ENCODE data around the gene ADAM22. TPM values are rescaled to one million over a fixed set of nuclear protein-coding genes. Genes with fewer than 3 reads are reported as not detected.

Gene ADAM22
- total RNA-seq, 3 donors from 2014 or later: 1.1 to 1.8 (median 1.2) TPM

DNA sequence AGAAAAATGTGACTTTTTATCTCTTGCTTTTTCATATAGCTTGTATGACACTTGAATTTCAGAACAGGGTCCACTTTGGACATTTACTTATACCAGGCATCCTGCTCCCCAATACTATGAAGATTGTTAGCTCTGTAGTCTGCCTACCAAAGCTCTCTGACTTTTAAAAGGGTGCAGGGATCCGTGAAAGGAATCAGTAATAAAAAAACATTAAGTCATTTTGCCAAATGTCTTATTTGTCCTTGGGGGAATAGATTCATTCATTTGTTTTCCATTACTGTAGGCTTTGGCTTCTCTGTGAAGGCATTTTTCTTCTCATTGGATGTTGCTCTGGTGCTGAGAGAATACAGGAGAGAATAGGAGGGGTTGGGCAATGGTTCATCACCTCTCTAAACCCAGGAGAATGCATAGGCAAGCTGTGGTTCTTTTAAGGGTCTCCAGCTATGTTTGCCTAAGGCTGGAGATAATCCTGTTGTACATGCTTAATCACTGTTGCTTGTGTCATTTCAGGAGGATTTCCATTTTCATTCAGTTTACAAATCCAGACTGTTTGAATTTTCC lies 182.3 kb downstream of the ADAM22 start:
- H3K36me3 Mint-ChIP-seq (ENCODE audit: insufficient read depth): no peaks in the 10 kb centered on the region
- ATAC-seq: no peak
- H3K4me3 Mint-ChIP-seq: no peak overlapping the region
- no peaks in the 10 kb centered on the region for H3K27me3 Mint-ChIP-seq (ENCODE audit: low read depth)
- no peak for DNase-seq
- H3K9me3 Mint-ChIP-seq: no peaks in the 10 kb centered on the region
- no peaks in the 10 kb centered on the region for H3K4me1 Mint-ChIP-seq (ENCODE audit: low read depth)

DNA sequence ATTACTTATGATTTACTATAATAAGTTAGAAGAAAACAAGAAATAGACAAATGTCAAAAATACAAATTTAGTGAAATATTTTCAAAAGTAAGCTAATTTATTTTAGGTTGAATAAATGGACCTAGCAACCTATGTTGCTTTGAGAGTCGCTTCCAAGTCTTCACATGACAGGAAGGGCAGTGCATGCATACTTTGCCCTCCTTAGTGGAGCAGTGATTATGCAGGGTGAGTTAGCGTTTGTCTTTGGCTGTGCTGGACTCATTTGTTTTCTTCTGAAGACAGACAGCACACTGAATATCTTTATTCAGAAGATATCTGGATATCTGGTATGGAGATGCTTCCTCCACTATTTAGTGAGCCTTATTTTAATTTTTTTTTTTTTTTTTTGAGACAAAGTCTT lies 183.3 kb downstream of the ADAM22 start:
- no peaks in the 10 kb centered on the region for H3K4me1 Mint-ChIP-seq (ENCODE audit: low read depth)
- no peak for DNase-seq
- H3K27me3 Mint-ChIP-seq (ENCODE audit: low read depth): no peaks in the 10 kb centered on the region
- H3K4me3 Mint-ChIP-seq: no peak overlapping the region
- no peak for ATAC-seq
- H3K9me3 Mint-ChIP-seq: no peaks in the 10 kb centered on the region
- H3K36me3 Mint-ChIP-seq (ENCODE audit: insufficient read depth): no peaks in the 10 kb centered on the region

DNA sequence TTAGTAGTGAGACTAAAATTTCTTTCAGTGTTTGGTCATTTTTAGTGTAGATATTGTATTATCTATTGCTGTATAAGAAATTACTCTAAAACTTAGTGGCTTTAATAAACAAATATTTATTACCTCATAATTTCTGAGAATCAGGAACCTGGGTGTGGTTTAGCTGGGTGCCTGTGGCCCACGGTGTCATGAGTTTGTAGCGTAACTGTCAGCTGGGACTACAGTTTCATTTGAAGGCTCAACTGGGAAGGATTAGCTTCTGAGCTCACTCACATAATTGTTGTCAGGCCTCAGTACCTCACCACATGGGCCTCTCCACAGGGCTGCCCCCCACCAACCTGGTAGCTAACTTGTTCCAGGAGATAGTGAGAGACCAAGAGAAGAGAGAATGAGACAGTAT lies 187.3 kb downstream of the ADAM22 start:
- ATAC-seq: no peak

DNA sequence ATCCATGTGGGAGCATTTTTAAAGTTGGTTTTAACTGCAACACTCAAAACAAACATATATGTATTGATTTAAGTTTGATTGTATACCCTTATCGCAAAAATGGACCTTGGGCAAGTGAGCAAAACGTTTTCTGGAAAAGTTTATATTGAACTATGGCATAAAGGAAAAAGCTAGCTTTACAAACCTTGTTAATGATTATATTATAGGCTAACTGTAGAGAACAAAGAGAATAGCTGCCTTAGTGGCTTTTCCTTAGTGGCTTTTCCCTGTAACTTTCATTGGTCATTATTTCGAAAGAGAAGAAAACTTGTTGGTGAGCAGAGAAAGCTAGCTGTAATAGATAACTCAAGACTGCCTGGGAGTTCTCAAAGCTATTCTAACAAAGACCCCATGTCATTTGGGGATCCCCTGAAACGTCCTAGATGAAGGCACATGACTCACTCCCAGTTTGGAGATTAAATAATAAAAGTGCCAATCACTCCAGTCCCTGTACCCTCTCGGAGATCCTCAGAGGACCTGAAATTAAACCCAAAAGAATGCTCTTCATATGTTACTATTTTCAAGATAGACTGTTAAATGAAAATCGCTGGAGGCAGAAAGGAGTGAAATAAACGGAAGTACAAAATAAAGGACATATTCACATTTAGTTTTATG lies 193.7 kb downstream of the ADAM22 start:
- Mint-ChIP-seq H3K9me3 (no peaks in the 10 kb centered on the region), H3K27me3 (ENCODE audit: low read depth) (no peaks in the 10 kb centered on the region), H3K4me1 (ENCODE audit: low read depth) (no peaks in the 10 kb centered on the region), H3K4me3 (no peak overlapping the region), H3K36me3 (ENCODE audit: insufficient read depth) (no peaks in the 10 kb centered on the region)
- no peak for DNase-seq
- ATAC-seq: no peak

More for the DNA sequence above, 187.3 kb downstream of the ADAM22 start:
- Mint-ChIP-seq H3K36me3 (ENCODE audit: insufficient read depth) (no peaks in the 10 kb centered on the region), H3K4me1 (ENCODE audit: low read depth) (no peaks in the 10 kb centered on the region), H3K4me3 (no peak overlapping the region), H3K9me3 (no peaks in the 10 kb centered on the region), H3K27me3 (ENCODE audit: low read depth) (no peaks in the 10 kb centered on the region)
- DNase-seq: no peak

DNA sequence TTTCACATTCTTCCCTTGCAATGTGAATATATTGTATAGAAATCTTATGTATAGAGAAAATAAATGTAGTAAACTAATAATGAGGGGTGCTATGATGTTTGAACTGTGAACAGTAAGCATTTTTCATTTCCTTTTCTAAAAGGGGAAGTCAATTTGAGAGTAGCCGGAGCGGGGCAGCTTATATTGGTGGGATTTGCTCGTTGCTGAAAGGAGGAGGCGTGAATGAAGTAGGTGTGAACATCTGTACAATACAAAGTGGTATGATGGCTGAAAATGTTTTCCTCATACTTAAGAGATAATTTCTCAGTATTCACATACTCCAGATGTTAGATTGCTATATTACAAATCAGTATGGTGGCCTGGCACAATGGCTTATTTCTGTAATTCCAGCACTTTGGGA lies 198.7 kb downstream of the ADAM22 start:
- no peak for ATAC-seq
- H3K9me3 Mint-ChIP-seq: no peaks in the 10 kb centered on the region
- DNase-seq: no peak
- no peak overlapping the region for H3K4me3 Mint-ChIP-seq
- H3K4me1 Mint-ChIP-seq (ENCODE audit: low read depth): no peaks in the 10 kb centered on the region
- H3K27me3 Mint-ChIP-seq (ENCODE audit: low read depth): no peaks in the 10 kb centered on the region
- H3K36me3 Mint-ChIP-seq (ENCODE audit: insufficient read depth): no peaks in the 10 kb centered on the region

DNA sequence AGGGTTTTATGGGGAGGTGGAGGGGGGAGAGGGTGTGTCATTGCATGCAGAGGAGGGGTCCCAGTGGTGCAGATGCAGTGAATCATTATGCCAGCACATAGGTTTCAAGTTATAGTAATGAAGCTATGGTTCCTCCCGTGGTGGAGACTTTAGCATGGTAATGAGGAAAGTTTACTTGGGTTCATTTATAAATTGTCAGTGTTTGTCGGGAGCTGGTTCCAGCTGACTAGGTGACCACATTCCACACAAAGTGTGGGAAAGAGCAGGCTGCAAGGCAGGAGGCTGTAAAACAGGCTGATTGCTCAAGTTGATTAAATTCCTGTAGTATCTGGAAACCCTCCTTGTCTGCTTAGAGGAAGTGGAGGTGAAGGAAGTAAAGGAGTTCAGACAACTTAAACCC lies 206.9 kb downstream of the ADAM22 start:
- Mint-ChIP-seq H3K27me3 (ENCODE audit: low read depth) (no peaks in the 10 kb centered on the region), H3K36me3 (ENCODE audit: insufficient read depth) (peaks cover 2% of the 10 kb centered on the region), H3K4me1 (ENCODE audit: low read depth) (no peaks in the 10 kb centered on the region), H3K9me3 (no peaks in the 10 kb centered on the region), H3K4me3 (no peak overlapping the region)
- DNase-seq (no peak), ATAC-seq (no peak)

DNA sequence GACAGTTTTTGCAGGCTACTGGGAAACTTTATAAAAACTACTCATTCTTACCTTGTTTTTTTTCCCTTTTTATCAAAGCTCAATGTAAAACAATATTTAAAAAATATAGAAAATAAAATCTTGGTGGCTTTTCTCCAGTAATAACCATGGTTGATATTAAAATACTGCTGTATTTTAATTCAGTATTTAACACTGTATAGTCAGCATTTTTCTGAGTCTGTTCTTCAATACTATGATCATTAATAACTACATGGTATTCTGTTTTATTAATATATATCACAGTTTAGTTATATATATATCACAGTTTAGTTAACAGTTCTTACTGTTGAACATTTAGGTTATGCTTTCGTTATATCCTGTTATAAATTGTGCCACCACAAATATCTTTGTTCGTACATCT lies 207.4 kb downstream of the ADAM22 start:
- Mint-ChIP-seq H3K36me3 (ENCODE audit: insufficient read depth) (peaks cover 2% of the 10 kb centered on the region), H3K27me3 (ENCODE audit: low read depth) (no peaks in the 10 kb centered on the region), H3K4me3 (no peak overlapping the region)

DNA sequence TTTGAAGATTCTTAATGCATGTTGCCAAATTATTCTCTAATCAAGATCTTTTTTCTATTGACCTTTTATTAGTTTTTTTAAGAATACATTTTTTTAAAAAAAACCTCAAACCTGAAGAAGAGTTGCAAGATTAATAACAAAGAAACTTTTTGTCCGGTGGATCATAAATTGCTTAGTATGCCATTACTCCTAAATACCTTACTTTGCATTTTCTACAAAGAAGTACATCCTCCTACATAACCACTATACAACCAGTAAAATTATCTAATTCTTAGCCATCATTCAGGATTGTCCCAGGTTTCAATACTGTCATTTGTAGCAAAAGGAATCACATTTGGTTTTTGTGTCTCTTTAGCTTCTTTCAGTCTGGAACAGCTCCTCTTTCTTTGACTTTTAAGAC lies 207.9 kb downstream of the ADAM22 start:
- DNase-seq (no peak), ATAC-seq (no peak)
- H3K4me1 Mint-ChIP-seq (ENCODE audit: low read depth): no peaks in the 10 kb centered on the region
- no peaks in the 10 kb centered on the region for H3K9me3 Mint-ChIP-seq
- no peak overlapping the region for H3K4me3 Mint-ChIP-seq
- peaks cover 2% of the 10 kb centered on the region for H3K36me3 Mint-ChIP-seq (ENCODE audit: insufficient read depth)
- no peaks in the 10 kb centered on the region for H3K27me3 Mint-ChIP-seq (ENCODE audit: low read depth)

More for the DNA sequence above, 207.4 kb downstream of the ADAM22 start:
- H3K4me1 Mint-ChIP-seq (ENCODE audit: low read depth): no peaks in the 10 kb centered on the region
- no peaks in the 10 kb centered on the region for H3K9me3 Mint-ChIP-seq
- DNase-seq (no peak), ATAC-seq (no peak)

DNA sequence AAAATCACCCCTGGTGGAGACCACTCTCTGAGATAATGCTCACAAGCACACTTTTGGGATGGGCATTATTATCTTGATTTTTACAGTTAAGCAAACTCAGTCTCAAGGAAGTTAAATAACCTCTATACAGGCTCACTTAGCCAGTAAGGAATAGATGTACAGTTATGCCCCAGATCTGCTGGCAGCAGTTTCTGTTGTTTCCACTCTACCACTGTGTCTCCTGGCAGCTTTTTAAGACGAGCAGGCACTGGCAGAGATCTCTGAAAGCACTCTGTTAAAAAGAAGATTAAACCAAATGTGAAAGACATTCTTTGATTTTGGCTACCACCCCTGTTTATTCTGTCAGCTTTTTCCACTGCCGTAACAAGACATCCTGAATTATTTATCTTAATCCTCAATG lies 212.6 kb downstream of the ADAM22 start:
- H3K4me1 Mint-ChIP-seq (ENCODE audit: low read depth): no peaks in the 10 kb centered on the region
- peaks cover 10% of the 10 kb centered on the region for H3K36me3 Mint-ChIP-seq (ENCODE audit: insufficient read depth)
- no peaks in the 10 kb centered on the region for H3K27me3 Mint-ChIP-seq (ENCODE audit: low read depth)
- ATAC-seq: no peak
- DNase-seq: no peak
- no peaks in the 10 kb centered on the region for H3K9me3 Mint-ChIP-seq
- no peak overlapping the region for H3K4me3 Mint-ChIP-seq

DNA sequence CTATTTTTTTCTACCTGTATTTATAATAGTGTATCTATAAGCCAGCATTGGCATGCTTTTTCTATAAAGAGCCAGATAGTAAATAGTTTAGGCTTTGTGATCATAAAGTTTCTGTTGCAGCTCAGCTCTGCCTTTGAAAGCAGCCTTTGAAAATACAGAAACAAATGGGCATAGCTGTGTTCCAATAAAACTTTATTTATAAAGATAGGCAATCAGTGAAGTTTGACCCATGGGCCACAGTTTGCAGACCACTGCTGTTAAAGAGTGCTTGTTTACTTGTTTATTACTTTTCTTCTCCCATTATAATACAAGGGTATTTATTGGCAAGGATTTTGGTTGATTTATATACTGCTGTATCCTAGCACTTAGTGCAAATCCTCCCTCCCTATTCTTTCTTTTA lies 213.3 kb downstream of the ADAM22 start:
- ATAC-seq: no peak
- no peaks in the 10 kb centered on the region for H3K4me1 Mint-ChIP-seq (ENCODE audit: low read depth)
- no peaks in the 10 kb centered on the region for H3K27me3 Mint-ChIP-seq (ENCODE audit: low read depth)

DNA sequence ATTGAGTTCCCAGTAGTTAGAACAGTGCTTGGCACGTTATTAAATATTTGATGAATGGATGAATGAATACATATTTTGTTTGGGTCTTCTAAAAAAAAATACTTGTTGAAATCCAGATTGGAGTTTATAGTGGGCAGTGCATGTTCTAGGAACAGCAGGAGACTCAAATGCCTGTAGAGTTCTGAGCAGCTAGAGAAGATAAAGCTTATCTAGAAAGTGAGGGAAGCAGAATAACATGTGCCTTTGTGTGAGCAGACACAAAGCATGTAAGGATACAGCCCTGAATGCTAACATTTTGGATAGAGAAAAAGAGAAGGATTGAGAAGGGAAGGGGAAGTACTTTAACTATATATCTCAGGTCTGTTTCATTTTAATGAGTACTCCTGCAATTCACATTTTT lies 213.9 kb downstream of the ADAM22 start:
- H3K9me3 Mint-ChIP-seq: no peaks in the 10 kb centered on the region
- DNase-seq (no peak), ATAC-seq (no peak)
- peaks cover 13% of the 10 kb centered on the region for H3K36me3 Mint-ChIP-seq (ENCODE audit: insufficient read depth)
- H3K4me1 Mint-ChIP-seq (ENCODE audit: low read depth): no peaks in the 10 kb centered on the region
- H3K4me3 Mint-ChIP-seq: no peak overlapping the region
- H3K27me3 Mint-ChIP-seq (ENCODE audit: low read depth): no peaks in the 10 kb centered on the region

More for the DNA sequence above, 213.3 kb downstream of the ADAM22 start:
- peaks cover 11% of the 10 kb centered on the region for H3K36me3 Mint-ChIP-seq (ENCODE audit: insufficient read depth)
- DNase-seq: no peak
- no peak overlapping the region for H3K4me3 Mint-ChIP-seq
- H3K9me3 Mint-ChIP-seq: no peaks in the 10 kb centered on the region

DNA sequence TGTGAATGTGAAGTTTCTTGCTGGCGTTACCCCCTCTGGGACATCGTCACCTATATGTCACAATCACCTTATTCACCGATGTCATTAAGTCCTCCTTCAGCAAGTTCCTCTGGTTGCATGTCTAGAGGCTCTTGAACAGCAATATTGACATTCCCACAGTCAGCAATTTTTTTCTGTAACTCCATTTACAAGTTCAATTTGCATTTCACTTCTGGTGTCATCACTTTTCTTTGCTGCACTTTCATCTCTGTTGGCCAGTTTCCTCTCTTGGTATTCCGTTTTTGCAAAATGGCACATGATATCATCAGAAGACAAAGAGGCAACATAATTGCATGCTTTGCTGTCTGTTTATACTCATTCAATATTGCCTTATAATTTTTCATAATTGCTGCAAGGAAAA lies 216.0 kb downstream of the ADAM22 start:
- Mint-ChIP-seq H3K9me3 (no peaks in the 10 kb centered on the region), H3K27me3 (ENCODE audit: low read depth) (no peaks in the 10 kb centered on the region), H3K4me3 (no peak overlapping the region), H3K36me3 (ENCODE audit: insufficient read depth) (peaks cover 16% of the 10 kb centered on the region), H3K4me1 (ENCODE audit: low read depth) (no peaks in the 10 kb centered on the region)
- DNase-seq (no peak), ATAC-seq (no peak)

DNA sequence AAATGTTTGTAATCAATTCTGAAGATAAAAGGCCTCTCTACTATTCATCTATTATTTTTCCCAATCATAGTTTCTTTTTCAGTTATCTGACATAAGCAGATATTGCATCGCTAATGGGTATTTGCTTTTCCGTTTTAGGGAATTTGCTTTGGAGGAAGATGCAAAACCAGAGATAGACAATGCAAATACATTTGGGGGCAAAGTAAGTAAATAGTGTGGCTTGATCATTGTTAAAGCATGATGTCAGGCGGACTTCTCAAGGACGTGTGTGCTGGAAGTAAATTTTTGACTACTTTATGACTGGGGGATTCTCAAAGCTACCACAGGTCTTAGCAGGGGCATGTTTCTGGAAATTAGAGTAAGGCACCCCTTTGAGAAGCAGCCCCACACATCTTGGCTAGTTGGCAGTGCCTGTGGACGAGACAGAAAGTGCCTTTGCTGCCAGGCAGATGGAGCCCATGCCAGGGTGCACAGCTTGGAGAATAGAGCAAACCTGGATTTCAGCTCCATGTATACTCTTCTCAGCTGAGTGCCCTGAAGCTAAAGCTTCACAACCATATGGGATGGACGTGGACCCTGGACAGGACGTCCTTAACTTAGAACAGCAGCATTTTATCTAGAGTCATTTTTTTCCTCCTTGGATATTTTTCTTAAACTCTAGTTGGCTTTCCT lies 217.2 kb downstream of the ADAM22 start:
- Mint-ChIP-seq H3K4me1 (ENCODE audit: low read depth) (no peaks in the 10 kb centered on the region), H3K4me3 (no peak overlapping the region), H3K36me3 (ENCODE audit: insufficient read depth) (peaks cover 21% of the 10 kb centered on the region), H3K9me3 (no peaks in the 10 kb centered on the region), H3K27me3 (ENCODE audit: low read depth) (no peaks in the 10 kb centered on the region)
- ATAC-seq: no peak
- DNase-seq: no peak

DNA sequence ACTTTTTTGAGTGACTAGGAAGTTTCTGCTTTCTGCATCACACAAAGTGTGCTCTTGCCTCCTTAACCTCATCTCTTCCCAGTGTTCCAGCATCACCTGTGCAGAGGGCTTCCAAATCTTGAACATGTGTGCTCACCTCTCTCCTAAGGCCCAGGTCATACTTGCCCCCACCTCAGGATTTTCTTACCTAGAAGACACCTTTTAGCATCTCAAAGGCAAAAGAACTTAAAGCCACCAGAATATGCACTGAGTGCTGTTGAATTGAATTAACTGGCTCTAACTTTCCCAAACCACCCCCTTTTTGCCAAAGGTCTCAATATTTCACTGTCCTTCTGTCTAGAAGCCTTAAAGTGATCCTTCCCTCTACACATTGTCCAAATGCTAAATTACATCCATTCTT lies 219.3 kb downstream of the ADAM22 start:
- Mint-ChIP-seq H3K36me3 (ENCODE audit: insufficient read depth) (peaks cover 33% of the 10 kb centered on the region), H3K4me1 (ENCODE audit: low read depth) (no peaks in the 10 kb centered on the region), H3K27me3 (ENCODE audit: low read depth) (no peaks in the 10 kb centered on the region), H3K4me3 (no peak overlapping the region), H3K9me3 (peaks cover 15% of the 10 kb centered on the region)
- DNase-seq (no peak), ATAC-seq (no peak)

DNA sequence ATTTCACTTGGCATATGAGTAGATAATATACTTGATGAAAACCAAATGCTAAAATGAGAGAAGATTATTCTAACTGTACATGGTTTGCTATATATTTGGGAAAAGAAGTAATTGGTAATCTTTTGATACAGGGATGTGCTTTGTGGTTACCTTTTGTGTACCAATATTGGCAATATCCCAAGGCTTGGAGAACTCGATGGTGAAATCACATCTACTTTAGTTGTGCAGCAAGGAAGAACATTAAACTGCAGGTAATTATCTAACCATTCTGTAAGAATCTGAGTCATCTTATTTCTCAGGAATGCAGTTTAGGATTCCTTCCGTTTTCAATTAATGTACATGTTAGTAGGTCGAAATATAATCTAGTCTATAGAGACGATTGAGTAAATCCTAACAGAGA lies 221.7 kb downstream of the ADAM22 start:
- no peak for DNase-seq
- H3K9me3 Mint-ChIP-seq: peaks cover 22% of the 10 kb centered on the region
- no peak overlapping the region for H3K4me3 Mint-ChIP-seq
- H3K36me3 Mint-ChIP-seq (ENCODE audit: insufficient read depth): peaks cover 36% of the 10 kb centered on the region
- no peaks in the 10 kb centered on the region for H3K4me1 Mint-ChIP-seq (ENCODE audit: low read depth)
- ATAC-seq: no peak
- H3K27me3 Mint-ChIP-seq (ENCODE audit: low read depth): no peaks in the 10 kb centered on the region

All from activated T-cell treated with anti-CD3 and anti-CD28 coated beads, Interleukin-2, amount 50 U/mL, for 4 hours (primary cell).